Pulmonary artery endothelial cell (primary cell): ENCODE data around the gene CLK2. TPM values are rescaled to one million over a fixed set of nuclear protein-coding genes. Genes with fewer than 3 reads are reported as not detected.
A peak's percentile ranks its signal among the peaks of the same experiment; 100 is the strongest.
"Not testable (repeated sequence)": the region's sequence is repeated elsewhere in the genome, so short reads cannot be mapped to it uniquely, and the experiment has no call there.

Source experiments
- DNase-seq: peaks from one replicate; pipeline ENCODE4 v3.0.0-alpha.2; 2011; ENCODE audit warnings: low read depth, low spot score
- total RNA-seq: library from RNA; depleted of rRNA; stranded (reverse); fragments of >200 nt; gene quantifications from 2 replicates; pipeline ENCODE4 v1.2.3, GENCODE V29; 2014

The CLK2 gene
- total RNA-seq, 1 donor from 2014 or later, result 19.8 TPM

DNA sequence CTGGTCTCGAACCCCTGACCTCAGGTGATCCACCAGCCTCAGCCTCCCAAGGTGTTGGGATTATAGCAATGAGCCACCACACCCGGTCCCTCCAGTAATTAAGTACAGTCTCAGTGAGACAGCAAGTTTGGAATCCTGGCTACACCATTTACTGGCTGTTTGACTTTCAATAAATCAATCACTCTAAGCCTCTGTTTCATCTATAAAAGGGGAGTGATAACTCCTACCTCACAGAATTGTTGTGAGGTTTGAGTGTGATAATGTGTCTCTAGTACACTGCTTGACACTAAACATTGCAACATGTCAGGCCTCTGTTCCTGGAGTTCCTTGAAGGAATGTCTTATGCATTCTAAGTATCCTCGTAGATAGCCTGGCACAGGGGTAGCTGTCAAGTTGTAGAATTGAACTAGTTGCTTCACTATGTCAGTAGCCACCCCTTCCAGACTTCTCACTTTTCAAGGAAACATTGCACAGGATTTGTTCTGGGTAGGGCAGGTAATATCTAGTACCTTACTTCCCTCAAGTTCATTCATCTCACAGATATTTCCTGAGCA is 30.4 kb downstream of the CLK2 start:
- DNase-seq, result no peak

DNA sequence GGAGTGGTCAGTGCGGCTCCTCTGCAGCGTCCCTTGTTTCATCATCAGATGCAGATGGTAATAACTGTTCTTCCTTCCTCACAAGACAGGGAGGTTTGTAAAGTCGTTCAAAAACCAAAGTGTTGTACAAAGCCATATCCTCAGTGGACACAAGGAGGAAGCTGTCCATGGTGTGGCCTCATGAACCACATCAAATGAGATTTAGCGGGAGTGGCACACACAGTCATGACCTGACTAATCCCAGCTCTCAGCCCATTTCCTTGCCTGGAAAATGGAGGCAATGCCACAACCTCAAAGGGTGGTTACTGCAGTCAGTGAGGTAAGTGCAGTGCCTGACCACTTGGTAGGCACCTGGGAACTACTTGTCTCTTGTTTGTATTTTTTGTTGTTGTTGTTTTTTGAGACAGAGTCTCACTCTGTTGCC is 31.5 kb downstream of the CLK2 start:
- DNase-seq, result no peak

DNA sequence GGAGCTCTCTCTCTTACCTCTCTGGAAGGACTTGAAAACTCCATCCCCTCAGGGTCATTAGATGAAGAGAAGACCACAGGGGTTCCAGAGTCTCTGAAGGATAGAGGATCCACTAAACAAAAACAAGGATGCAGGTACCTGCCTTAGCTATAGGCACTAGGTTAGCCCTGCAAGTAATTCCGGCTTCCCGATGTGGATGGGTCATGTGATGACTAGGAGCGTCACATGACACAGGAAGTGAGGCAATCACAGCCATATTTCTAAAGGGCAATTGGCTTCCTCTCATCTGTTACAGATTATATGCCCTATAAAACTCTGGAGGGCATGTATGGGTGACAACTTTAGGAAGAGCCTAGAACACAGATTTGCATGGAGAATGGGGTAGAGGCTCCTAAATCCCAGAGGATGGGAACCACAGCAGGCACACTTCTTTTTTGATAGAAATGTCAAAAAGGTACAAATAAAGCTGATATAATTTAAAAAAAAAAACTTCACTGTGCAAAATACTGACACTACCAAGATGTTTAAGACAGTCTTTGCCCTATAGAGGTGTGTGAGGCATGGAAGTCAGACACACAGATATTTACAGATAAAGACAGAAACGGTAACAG is 32.1 kb downstream of the CLK2 start:
- DNase-seq, result no peak

DNA sequence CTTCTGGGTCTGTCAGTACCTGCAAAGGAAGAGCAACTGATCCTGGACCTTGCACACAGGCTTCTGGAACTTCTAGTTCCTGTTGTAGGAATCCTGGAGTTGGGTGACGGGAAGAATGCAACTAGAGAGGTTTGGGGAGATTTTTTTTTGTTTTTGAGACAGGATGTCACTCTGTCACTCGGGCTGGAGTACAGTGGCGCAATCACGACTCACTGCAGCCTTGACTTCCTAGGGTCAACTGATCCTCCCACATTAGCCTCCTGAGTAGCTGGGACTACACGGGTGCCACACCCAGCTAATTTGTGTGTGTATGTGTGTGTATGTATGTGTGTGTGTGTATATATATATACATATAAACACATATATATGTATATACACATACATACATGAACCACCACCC is 36.9 kb downstream of the CLK2 start:
- no peak for DNase-seq

DNA sequence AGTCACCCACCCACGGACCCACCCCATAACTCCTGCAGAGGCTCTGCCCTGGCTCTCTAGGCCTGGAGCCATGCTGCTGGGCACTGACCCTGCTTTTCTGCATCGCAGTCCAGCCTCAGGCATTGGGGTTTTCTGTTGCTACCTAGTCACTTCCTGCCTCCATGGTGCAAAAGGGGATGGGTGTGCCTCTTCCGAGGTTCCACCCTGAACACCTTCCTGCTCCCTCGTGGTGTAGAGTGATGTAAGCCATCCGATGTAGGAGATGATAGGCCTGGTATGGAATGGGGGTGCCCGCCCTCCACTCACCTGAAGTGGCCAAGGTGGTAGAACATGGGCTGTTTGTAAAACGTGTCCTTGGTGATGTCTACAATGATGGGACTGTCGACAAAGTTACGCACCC is 37.9 kb downstream of the CLK2 start:
- DNase-seq, result not testable (repeated sequence)

DNA sequence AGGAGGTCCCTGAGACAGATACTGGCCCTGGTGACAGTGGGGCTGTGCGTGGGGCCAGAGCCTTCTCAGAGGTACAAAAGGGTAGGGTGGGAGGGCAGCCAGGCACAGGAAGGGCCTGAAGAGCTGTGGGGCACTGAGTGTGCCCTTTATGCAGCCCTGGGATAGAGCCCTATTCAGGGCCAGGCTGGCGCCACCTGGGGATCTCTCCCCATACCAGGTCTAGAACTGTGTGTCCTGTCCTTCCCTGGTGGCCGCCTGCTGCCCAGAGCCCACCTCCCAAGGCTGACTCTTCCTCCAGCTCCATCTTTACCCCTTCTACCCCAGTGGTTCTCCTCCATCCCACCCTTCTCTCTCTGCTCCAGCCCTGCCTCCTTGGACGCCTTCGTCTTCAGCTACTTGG is 39.8 kb downstream of the CLK2 start:
- not testable (repeated sequence) for DNase-seq

DNA sequence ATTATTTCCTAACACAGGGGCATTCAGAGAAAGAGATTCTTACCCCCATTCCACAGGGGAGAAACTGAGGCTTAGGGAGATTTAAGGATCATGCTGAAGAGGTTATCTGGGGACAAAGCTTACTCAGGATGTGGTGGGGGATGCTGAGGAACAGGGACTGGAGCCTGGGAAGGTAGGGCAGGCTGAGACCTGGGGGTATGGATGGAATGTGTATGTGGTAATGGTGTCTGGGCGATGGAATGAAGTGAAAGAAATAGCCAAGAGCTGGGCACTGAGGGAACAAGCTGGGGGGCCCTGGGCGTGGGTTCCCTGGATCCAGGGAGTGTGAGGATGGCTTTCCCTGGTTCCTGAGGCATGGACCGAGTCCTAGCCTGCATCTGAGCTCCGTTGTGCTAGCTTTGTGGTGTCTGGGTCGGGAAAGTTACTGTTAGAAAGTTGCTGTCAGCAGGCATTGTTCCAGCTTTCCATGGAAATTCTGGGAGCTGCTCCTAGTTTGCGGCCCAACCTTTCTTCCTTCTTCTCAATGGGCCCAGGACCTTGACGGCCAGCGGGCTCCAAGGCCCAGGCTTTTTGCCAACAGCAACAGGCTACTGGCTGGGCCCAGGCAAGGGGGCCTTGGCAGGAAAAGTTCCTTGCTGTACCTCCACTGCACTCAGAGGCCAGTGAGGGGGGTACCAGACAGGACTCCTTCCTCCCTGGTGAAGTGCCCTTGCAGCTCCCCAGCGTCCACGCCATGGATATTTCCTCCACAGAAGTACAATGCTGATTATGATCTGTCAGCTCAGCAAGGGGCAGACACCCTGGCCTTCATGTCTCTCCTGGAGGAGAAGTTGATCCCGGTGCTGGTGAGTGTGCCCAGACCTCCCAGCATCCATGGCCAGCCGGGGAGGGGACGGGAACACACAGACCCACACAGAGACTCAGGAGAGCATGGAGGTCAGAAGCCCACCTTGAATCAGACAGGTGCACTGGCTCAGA is 41.0 kb downstream of the CLK2 start:
- DNase-seq, result not testable (repeated sequence)

DNA sequence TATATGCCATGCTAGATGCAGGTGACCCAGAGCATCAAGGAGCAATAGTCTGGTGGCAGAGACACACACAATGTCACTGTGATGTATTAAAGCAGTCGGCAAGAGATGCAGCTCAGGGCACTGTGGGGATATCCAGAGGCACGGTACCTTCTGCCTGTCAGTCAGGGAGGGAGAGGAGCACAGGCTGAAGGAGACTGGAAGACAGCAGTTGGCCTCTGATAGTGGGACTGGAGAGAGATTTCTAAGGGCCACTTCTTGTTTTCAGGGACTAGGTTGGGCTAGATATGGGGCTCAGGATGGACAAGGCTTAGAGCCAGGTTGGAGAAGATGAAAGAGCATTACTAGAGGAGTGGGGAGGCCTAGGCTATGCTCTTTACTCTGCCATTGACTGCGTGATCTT is 42.0 kb downstream of the CLK2 start:
- not testable (repeated sequence) for DNase-seq

DNA sequence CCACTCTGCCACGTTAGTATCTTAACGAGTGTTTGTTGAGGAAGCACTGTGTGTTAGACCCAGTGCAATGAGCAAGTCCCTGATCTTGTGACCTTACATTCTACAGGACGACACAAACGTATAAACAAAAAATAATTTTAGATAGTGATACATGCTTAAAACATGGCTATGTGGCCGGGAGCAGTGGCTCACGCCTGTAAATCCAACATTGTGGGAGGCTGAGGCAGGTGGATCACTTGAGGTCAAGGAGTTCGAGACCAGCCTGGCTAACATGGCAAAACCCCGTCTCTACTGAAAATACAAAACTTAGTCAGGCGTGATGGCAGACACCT is 45.2 kb downstream of the CLK2 start:
- DNase-seq, result no peak

DNA sequence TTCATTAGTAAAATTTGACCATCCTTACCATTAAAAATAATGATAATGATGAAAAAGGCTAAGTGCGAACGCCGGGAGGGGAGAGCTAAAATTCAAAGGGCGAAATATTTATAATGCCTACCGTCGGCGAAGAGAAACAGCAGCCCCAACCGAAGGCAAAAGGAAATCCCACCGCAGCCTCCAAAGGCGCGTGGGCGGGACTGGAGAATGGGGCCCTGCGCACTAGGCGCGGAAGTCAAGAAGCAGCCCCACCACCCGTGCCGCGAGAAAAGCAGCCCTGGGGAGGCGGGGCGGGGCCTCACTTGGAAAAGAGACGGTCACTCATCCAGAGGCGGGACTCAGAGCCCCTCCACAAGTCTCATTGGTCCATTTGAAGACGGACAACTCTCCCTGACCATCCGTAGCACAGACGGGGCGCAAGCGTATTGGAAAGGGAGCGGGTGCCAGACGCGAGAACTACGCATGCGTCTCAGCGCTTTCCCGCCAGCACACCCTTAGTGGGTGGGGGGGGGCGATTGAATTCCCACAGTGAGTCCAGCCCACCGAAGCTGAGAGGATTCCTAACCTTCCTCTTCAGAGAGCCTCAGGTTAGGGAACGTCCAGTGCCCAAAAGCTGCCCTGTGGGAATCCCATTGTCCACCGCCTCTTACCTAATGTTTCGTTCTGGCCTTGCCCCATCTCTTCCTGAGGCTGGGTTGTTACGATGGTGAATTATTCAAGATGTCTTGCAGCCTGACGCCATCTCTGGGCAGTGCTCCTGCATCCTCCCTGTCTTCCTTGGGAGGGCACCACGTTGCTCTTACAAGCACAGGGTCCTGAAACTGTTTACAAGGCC is 45.8 kb downstream of the CLK2 start:
- peak; percentile 96 for DNase-seq

DNA sequence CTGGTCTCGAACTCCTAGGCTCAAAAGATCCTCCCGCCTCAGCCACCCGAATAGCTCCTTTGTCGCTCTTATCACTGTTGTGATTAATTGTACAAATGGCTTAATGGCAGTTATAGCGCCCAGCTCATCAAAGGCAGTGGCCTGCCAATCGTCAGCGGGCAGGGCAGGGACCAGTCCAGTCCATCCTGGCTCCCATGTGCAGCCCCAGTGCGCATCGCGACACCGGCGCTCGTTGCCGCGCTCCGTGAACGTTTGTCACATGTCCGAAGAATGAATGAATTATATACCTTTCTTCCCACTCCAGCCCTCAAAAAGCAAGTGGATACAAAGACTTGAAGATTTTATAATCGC is 46.4 kb downstream of the CLK2 start:
- no peak for DNase-seq

DNA sequence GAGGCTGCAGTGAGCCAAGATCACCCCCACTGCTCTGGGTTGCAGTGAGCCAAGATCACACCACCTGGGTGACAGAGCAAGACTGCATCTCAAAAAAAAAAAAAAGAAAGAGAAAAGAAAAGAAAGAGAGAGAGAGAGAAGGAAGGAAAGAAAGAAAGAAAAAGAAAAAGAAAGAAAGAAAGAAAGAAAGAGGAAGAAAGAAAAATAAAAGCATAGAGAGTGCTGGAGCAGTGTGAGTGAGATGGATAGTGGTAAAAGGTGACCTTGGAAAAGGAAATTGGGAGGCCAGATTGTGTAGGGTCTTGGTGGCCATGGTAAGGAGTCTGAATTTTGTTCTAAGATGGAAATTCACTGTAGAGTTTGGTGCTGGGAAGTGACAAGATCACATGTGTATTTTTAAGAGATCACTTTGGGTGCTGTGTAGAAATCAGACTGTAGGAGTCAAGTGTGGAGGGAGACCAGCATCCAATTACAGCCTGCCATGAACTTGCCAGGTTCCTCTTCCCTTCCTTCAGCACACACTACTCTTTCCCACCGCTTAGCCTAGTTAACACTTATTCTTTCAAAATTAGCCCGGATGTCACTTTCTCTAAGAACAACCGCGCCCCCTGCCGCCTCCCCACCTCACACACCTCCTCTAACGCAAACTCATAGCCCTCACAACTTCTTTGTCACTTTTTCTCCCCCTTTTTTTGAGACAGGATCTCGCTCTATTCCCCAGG is 47.0 kb downstream of the CLK2 start:
- DNase-seq, result peak; percentile 57

DNA sequence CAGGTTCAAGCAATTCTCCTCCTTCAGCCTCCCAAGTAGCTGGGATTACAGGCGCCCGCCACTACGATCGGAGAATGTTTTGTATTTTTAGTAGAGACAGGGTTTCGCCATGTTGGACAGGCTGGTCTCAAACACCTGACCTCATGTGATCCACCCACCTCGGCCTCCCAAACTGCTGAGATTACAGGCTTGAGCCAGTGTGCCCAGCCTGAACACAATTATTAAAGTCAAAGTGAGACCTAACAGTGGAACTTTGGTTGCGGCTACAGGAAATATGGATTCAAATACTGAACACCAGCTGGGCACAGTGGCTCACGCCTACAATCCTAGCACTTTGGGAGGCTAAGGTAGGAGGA is 47.9 kb downstream of the CLK2 start:
- not testable (repeated sequence) for DNase-seq

DNA sequence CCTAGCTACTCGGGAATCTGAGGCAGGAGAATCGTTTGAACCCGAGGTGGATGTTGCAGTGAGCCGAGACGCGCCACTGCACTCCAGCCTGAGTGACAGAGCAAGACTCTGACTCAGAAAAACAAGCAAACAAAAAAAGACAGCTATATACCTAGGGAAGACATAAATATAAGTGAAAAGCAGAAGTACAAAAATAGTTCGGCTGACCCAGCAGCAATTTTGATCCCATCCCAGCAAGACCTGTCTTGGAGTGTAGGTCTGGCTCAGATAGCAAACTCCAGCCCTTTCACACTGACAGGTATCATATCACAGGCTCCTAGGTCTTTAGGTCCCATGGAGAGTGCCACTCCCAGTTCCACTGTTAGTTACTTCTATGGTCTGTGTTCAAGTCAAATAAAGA is 50.3 kb downstream of the CLK2 start:
- DNase-seq, result no peak

DNA sequence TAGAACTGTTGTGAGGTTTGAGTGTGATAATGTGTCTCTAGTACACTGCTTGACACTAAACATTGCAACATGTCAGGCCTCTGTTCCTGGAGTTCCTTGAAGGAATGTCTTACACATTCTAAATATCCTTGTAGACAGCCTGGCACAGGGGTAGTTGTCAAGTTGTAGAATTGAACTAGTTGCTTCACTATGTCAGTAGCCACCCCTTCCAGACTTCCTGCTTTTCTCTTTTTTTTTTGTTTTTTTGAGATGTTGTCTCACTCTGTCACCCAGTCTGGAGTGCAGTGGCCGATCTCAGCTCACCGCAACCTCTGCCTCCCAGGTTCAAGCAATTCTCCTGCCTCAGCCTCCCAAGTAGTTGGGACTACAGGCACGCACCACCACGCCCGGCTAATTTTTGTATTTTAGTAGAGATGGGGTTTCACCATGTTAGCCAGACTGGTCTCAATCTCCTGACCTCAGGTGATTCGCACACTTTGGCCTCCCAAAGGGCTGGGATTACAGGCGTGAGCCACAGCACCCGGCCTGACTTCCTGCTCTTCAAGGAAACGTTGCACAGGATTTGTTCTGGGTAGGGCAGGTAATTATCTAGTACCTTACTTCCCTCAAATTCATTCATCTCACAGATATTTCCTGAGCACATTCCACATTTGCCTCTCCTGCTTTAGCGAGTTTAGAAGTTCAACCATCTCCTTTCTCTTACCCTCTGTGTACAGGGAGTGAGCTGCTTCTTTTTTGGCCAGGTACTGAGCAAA is 52.9 kb downstream of the CLK2 start:
- not testable (repeated sequence) for DNase-seq

DNA sequence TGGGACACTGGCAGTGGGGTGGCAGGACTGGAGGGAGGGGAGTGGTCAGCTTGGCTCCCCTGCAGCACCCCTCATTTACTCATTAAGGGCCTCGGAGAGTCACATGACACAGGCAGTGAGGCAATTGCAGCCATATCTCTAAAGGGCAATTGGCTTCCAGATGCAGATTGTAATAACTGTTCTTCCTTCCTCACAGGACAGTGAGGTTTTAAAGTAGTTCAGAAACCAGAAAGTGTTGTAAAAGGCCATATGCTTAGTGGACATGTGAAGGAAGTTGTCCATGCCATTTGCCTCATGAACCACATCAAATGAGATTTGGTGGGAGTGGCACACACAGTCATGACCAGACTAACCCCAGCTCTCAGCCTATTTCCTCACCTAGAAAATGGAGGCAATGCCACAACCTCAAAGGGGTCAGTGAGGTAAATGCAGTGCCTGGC is 53.7 kb downstream of the CLK2 start:
- no peak for DNase-seq

DNA sequence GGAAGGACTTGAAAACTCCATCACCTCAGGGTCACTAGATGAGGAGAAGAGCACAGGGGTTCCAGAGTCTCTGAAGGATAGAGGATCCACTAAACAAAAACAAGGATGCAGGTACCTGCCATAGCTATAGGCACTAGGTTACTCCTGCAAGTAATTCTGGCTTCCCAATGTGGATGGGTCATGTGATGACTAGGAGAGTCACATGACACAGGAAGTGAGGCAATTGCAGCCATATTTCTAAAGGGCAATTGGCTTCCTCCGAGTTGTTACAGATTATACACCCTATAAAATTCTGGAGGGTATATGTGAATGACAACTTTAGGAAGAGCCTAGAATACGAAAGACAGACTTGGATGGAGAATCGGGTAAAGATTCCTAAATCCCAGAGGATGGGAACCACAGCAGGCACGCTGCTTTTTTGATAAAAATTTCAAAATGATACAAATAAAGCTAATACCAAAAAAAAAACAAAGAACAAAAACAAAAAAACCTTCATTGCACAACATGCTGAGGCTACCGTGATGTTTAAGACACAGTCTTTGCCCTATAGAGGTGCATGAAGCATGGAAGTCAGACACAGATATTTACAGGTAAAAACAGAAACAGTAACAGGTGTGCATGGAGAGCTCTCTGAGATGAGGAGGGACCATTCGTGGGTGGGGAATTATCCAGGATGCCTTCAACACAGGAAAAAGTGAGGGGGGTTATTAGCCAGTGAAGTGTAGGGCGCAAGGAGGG is 54.3 kb downstream of the CLK2 start:
- no peak for DNase-seq

DNA sequence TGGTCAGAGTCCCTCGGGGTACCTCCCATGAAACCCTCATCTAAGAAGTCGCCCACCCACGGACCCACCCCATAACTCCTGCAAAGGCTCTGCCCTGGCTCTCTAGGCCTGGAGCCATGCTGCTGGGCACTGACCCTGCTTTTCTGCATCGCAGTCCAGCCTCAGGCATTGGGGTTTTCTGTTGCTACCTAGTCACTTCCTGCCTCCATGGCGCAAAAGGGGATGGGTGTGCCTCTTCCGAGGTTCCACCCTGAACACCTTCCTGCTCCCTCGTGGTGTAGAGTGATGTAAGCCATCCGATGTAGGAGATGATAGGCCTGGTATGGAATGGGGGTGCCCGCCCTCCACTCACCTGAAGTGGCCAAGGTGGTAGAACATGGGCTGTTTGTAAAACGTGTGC is 58.6 kb downstream of the CLK2 start:
- DNase-seq, result not testable (repeated sequence)
